H9 (cell line): ENCODE data around the gene CPLX4. TPM values are rescaled to one million over a fixed set of nuclear protein-coding genes. Genes with fewer than 3 reads are reported as not detected.

Experiments
- DNase-seq: peaks from one replicate; pipeline ENCODE4 v3.0.0-alpha.2; 2017
- H2AFZ ChIP-seq: one replicate; pipeline ENCODE4 v1.6.1; 2013; ENCODE audit warnings: mild to moderate bottlenecking, low read length, control low read depth, moderate library complexity
- H2AK5ac ChIP-seq: 2 replicates; pipeline ENCODE4 v1.6.1; 2013; ENCODE audit warnings: low read length, control low read depth, mixed read lengths; ENCODE audit not compliant: insufficient read length
- H2BK120ac ChIP-seq: one replicate; pipeline ENCODE4 v1.6.1; 2013; ENCODE audit warnings: low read depth, mild to moderate bottlenecking, low read length, control low read depth, inconsistent platforms; ENCODE audit not compliant: poor library complexity, severe bottlenecking
- H2BK12ac ChIP-seq: 2 replicates; pipeline ENCODE4 v1.6.1; 2013; ENCODE audit warnings: low read length, control low read depth, mixed read lengths, low read depth; ENCODE audit not compliant: insufficient read length
- H2BK15ac ChIP-seq: 2 replicates; pipeline ENCODE4 v1.6.1; 2013; ENCODE audit warnings: low read depth, low read length, control low read depth
- H2BK20ac ChIP-seq: one replicate; pipeline ENCODE4 v1.6.1; 2013; ENCODE audit warnings: low read depth, mild to moderate bottlenecking, low read length, control low read depth, inconsistent platforms; ENCODE audit not compliant: poor library complexity, severe bottlenecking
- H2BK5ac ChIP-seq: 2 replicates; pipeline ENCODE4 v1.6.1; 2013; ENCODE audit warnings: low read length, control low read depth, mixed read lengths; ENCODE audit not compliant: insufficient read length
- H3K14ac ChIP-seq: 2 replicates; pipeline ENCODE4 v1.6.1; 2013; ENCODE audit warnings: low read length, control low read depth; ENCODE audit not compliant: insufficient read depth
- H3K18ac ChIP-seq: 2 replicates; pipeline ENCODE4 v1.6.1; 2013; ENCODE audit warnings: low read depth, mild to moderate bottlenecking, mixed read lengths, low read length, control low read depth; ENCODE audit not compliant: insufficient read length
- H3K23ac ChIP-seq: 2 replicates; pipeline ENCODE4 v1.6.1; 2013; ENCODE audit warnings: low read length, control low read depth, mixed read lengths, low read depth; ENCODE audit not compliant: insufficient read length
- H3K23me2 ChIP-seq: 2 replicates; pipeline ENCODE4 v1.6.1; 2013; ENCODE audit warnings: low read depth, mild to moderate bottlenecking, mixed read lengths, low read length, control low read depth; ENCODE audit not compliant: insufficient read length, poor library complexity, severe bottlenecking
- H3K27ac ChIP-seq: 2 replicates; pipeline ENCODE4 v1.5.1; 2013; ENCODE audit warnings: low read length, control low read depth, mixed read lengths, low read depth; ENCODE audit not compliant: insufficient read length
- H3K27me3 ChIP-seq: 2 replicates; pipeline ENCODE4 v1.6.1; 2013; ENCODE audit warnings: low read length, control low read depth, inconsistent platforms; ENCODE audit not compliant: insufficient read depth
- H3K4ac ChIP-seq: 2 replicates; pipeline ENCODE4 v1.6.1; 2013; ENCODE audit warnings: low read depth, mild to moderate bottlenecking, control low read depth, inconsistent platforms, low read length, moderate library complexity
- H3K4me1 ChIP-seq: 2 replicates; pipeline ENCODE4 v1.6.1; 2013; ENCODE audit warnings: low read length, control low read depth, inconsistent platforms; ENCODE audit not compliant: insufficient read depth
- H3K4me2 ChIP-seq: 2 replicates; pipeline ENCODE4 v1.6.1; 2013; ENCODE audit warnings: low read length, control low read depth, mixed read lengths; ENCODE audit not compliant: insufficient read length, insufficient read depth
- H3K56ac ChIP-seq: 2 replicates; pipeline ENCODE4 v1.6.1; 2013; ENCODE audit warnings: low read depth, mild to moderate bottlenecking, mixed read lengths, low read length, control low read depth; ENCODE audit not compliant: insufficient read length
- H3K79me1 ChIP-seq: 2 replicates; pipeline ENCODE4 v1.6.1; 2013; ENCODE audit warnings: low read depth, mild to moderate bottlenecking, moderate library complexity, low read length, control low read depth, inconsistent platforms; ENCODE audit not compliant: insufficient read depth, poor library complexity, severe bottlenecking
- H3K79me2 ChIP-seq: 2 replicates; pipeline ENCODE4 v1.6.1; 2013; ENCODE audit warnings: low read length, control low read depth, inconsistent platforms; ENCODE audit not compliant: insufficient read depth
- H3K9ac ChIP-seq: 2 replicates; pipeline ENCODE4 v1.6.1; 2013; ENCODE audit warnings: low read length, control low read depth, mixed read lengths; ENCODE audit not compliant: insufficient read length; ENCODE audit errors: extremely low read depth
- H3K9me3 ChIP-seq: one replicate; pipeline ENCODE4 v1.6.1; 2013; ENCODE audit warnings: low read depth, low read length, inconsistent platforms; ENCODE audit not compliant: control insufficient read depth
- H3T11ph ChIP-seq: one replicate; pipeline ENCODE4 v1.6.1; 2013; ENCODE audit warnings: mild to moderate bottlenecking, low read length, control low read depth, inconsistent platforms
- H4K20me1 ChIP-seq: one replicate; pipeline ENCODE4 v1.6.1; 2013; ENCODE audit not compliant: control insufficient read depth, insufficient read length, insufficient read depth
- H4K5ac ChIP-seq: 2 replicates; pipeline ENCODE4 v1.6.1; 2013; ENCODE audit warnings: low read depth, mild to moderate bottlenecking, mixed read lengths, low read length, control low read depth; ENCODE audit not compliant: insufficient read length
- H4K8ac ChIP-seq: replicated peaks from 2 replicates; pipeline ENCODE4 v1.6.1; 2013; ENCODE audit warnings: low read length, control low read depth, mixed read lengths, low read depth; ENCODE audit not compliant: insufficient read length
- H4K91ac ChIP-seq: 2 replicates; pipeline ENCODE4 v1.6.1; 2013; ENCODE audit warnings: low read depth, mild to moderate bottlenecking, moderate library complexity, mixed read lengths, low read length, control low read depth; ENCODE audit not compliant: insufficient read length
- H3K27ac Mint-ChIP-seq, 3 experiments: 2 replicates in 2 of 3; 3 replicates in 1 of 3; pipeline ENCODE4 v1.8.0; 2020 to 2021; ENCODE audit warnings: mixed read lengths in 3 of 3, mild to moderate bottlenecking in 1 of 3, moderate library complexity in 1 of 3
- H3K27me3 Mint-ChIP-seq: 2 replicates; pipeline ENCODE4 v1.8.0; 2021; ENCODE audit warnings: low read depth, mild to moderate bottlenecking, moderate library complexity, mixed read lengths
- H3K36me3 Mint-ChIP-seq, 3 experiments: 2 replicates in 2 of 3; 3 replicates in 1 of 3; pipeline ENCODE4 v1.8.0; 2020 to 2021; ENCODE audit warnings: low read depth in 3 of 3, mixed read lengths in 3 of 3; ENCODE audit not compliant: insufficient read depth in 1 of 3
- H3K4me1 Mint-ChIP-seq, 2 experiments: 2 replicates each; pipeline ENCODE4 v1.8.0; 2020; ENCODE audit warnings: mixed read lengths in 2 of 2
- H3K4me3 Mint-ChIP-seq, 2 experiments: 2 replicates in 1 of 2; 3 replicates in 1 of 2; pipeline ENCODE4 v1.8.0; 2020 to 2021; ENCODE audit warnings: mild to moderate bottlenecking in 2 of 2, mixed read lengths in 2 of 2, moderate library complexity in 1 of 2
- H3K9me3 Mint-ChIP-seq, 2 experiments: 2 replicates in 1 of 2; 3 replicates in 1 of 2; pipeline ENCODE4 v1.8.0; 2020; ENCODE audit warnings: mild to moderate bottlenecking in 2 of 2, mixed read lengths in 2 of 2, moderate library complexity in 1 of 2
- CTCF ChIP-seq: fragments of 200-600 bp; sonication (generic); conservative IDR thresholded peaks from 3 replicates; pipeline ENCODE4 v1.8.0; 2021; ENCODE audit warnings: antibody characterized with exemption, mild to moderate bottlenecking
- WGBS: extraction: QIAGEN DNeasy Blood & Tissue Kit; methylation state at CpG from one replicate; pipeline ENCODE4 v1.1.7; 2013; ENCODE audit warnings: missing lambda C conversion rate, low lambda C conversion rate, mixed read lengths; ENCODE audit not compliant: insufficient read length; ENCODE audit errors: extremely low coverage; 5-methylcytosine and 5-hydroxymethylcytosine counted together
- total RNA-seq: library from RNA; stranded (reverse); gene quantifications from 2 replicates; pipeline ENCODE4 v1.2.1, GENCODE V29; 2021

Gene CPLX4
- total RNA-seq, 1 experiment from 2014 or later: not detected

DNA sequence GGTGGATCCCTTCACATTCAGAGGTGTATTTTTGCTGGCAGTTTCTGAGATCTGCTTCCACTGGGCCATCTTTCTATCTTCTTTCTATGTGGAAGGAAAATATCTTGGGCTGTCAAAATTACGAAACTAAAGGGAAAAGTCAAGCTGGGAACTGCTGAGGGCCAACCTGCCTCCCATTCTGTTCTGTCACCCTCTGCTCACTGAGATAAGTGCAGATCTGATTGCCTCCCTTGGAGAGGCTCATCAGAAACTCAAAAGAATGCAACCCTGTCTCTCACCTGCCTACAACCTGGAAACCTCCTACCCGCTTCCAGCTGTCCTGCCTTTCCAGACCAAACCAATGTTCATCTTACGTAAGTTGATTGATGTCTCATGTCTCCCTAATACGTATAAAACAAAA lies 71.7 kb downstream of the CPLX4 start:
- no peak overlapping the region for H2BK20ac ChIP-seq
- H3K14ac ChIP-seq: no peak overlapping the region
- no peak overlapping the region for H3K4me2 ChIP-seq
- H3K79me1 ChIP-seq: no peaks in the 10 kb centered on the region
- Mint-ChIP-seq H3K4me1 (peaks cover 7 to 9% of the 10 kb centered on the region in 2 experiments; a peak in 3 of 4 replicates), H3K9me3 (peaks cover 0 to 5% of the 10 kb centered on the region in 2 experiments; a peak in 2 of 5 replicates), H3K36me3 (no peaks in the 10 kb centered on the region), H3K4me3 (no peak overlapping the region), H3K27ac (no peak overlapping the region), H3K27me3 (peaks cover 67% of the 10 kb centered on the region)
- H3K4me1 ChIP-seq: no peaks in the 10 kb centered on the region
- no peaks in the 10 kb centered on the region for H3K79me2 ChIP-seq
- no peak overlapping the region for H2AFZ ChIP-seq
- H3K9ac ChIP-seq: no peak overlapping the region
- no peak overlapping the region for H2BK120ac ChIP-seq
- no peak overlapping the region for H3K4ac ChIP-seq
- H3K27me3 ChIP-seq: no peaks in the 10 kb centered on the region
- no peak for TF ChIP-seq CTCF
- WGBS: no CpG with 5 or more reads among the region's 4 CpGs
- H2BK15ac ChIP-seq: no peak overlapping the region
- H3K9me3 ChIP-seq: no peaks in the 10 kb centered on the region
- no peak overlapping the region for H3K23ac ChIP-seq
- H2BK5ac ChIP-seq: no peak overlapping the region
- H4K5ac ChIP-seq: no peak overlapping the region
- H2BK12ac ChIP-seq: no peak overlapping the region
- no peak overlapping the region for H3K18ac ChIP-seq
- no peak for DNase-seq
- no peak overlapping the region for H3K56ac ChIP-seq
- H3K27ac ChIP-seq: no peak overlapping the region
- H2AK5ac ChIP-seq: no peak overlapping the region
- no peaks in the 10 kb centered on the region for H4K20me1 ChIP-seq
- no peak overlapping the region for H4K8ac ChIP-seq
- H3T11ph ChIP-seq: no peak overlapping the region
- no peaks in the 10 kb centered on the region for H3K23me2 ChIP-seq
- no peak overlapping the region for H4K91ac ChIP-seq

Other genes starting within 250 kb of the CPLX4 start
- 35.5 and 38.0 TPM in 2 replicates for gene SEC11C, start 178.8 kb downstream of the CPLX4 start, total RNA-seq
- not detected in 2 replicates for gene GRP, start 98.5 kb downstream of the CPLX4 start, total RNA-seq
- gene RAX, start 45.2 kb downstream of the CPLX4 start, total RNA-seq: 0.37 TPM in 1 of 2 replicates, not detected in the other
- 61.1 and 63.6 TPM in 2 replicates for gene LMAN1, start 40.6 kb upstream of the CPLX4 start, total RNA-seq